ENCODE results near the gene TFDP2.
"Not testable (repeated sequence)": the region's sequence is repeated elsewhere in the genome, so short reads cannot be mapped to it uniquely, and the experiment has no call there.

TFDP2 gene

GRCh38 chr3:141920701-141921100 is 228.6 kb downstream of the TFDP2 start:
- no peak for ATAC-seq

- ATAC-seq, result no peak
These were observed 233.6 kb downstream of the TFDP2 start for GRCh38 chr3:141915766-141916165.

- no peak for ATAC-seq
These were observed 234.3 kb downstream of the TFDP2 start for GRCh38 chr3:141915016-141915415.

- no peak for ATAC-seq
These were observed 235.0 kb downstream of the TFDP2 start for GRCh38 chr3:141914311-141914710.

GRCh38 chr3:141913150-141913811 is 236.1 kb downstream of the TFDP2 start:
- ATAC-seq, result peak; percentile 56 to 83

GRCh38 chr3:141909986-141910385 is 239.4 kb downstream of the TFDP2 start:
- ATAC-seq, result not testable (repeated sequence)

- ATAC-seq, result no peak
These were observed 239.9 kb downstream of the TFDP2 start for GRCh38 chr3:141909408-141909807.

- ATAC-seq, result no peak
These were observed 244.2 kb downstream of the TFDP2 start for GRCh38 chr3:141905129-141905528.

- peak; percentile 54 to 87 for ATAC-seq
These were observed 245.1 kb downstream of the TFDP2 start for GRCh38 chr3:141904203-141904602.

GRCh38 chr3:141901914-141902313 is 247.4 kb downstream of the TFDP2 start:
- ATAC-seq, result no peak

- peak; percentile 19 to 22 for ATAC-seq
These were observed 249.0 kb downstream of the TFDP2 start for GRCh38 chr3:141900343-141900742.

- no peak for ATAC-seq
These were observed 250.4 kb downstream of the TFDP2 start for GRCh38 chr3:141898908-141899307.

- ATAC-seq, result no peak
These were observed 253.6 kb downstream of the TFDP2 start for GRCh38 chr3:141895731-141896130.

GRCh38 chr3:141894524-141895176 is 254.7 kb downstream of the TFDP2 start:
- no peak for ATAC-seq

All from activated CD4-positive, CD25-positive, alpha-beta regulatory T cell treated with anti-CD3 and anti-CD28 coated beads, Interleukin-2, amount 50 U/mL, for 24 hours (primary cell).